DMS53 (cell line): ENCODE results near the gene NRG3.

ENCODE experiments used
- DNase-seq: peaks from one replicate; lab custom pipeline; 2025; lab: John Stamatoyannopoulos, UW

NRG3 gene

GRCh38 chr10:82817676-82818422 lies 942.9 kb downstream of the NRG3 start:
- peak; percentile 41 for DNase-seq

GRCh38 chr10:82821043-82821442 lies 946.0 kb downstream of the NRG3 start:
- no peak for DNase-seq

GRCh38 chr10:82826132-82826531 lies 951.1 kb downstream of the NRG3 start:
- no peak for DNase-seq

DNA sequence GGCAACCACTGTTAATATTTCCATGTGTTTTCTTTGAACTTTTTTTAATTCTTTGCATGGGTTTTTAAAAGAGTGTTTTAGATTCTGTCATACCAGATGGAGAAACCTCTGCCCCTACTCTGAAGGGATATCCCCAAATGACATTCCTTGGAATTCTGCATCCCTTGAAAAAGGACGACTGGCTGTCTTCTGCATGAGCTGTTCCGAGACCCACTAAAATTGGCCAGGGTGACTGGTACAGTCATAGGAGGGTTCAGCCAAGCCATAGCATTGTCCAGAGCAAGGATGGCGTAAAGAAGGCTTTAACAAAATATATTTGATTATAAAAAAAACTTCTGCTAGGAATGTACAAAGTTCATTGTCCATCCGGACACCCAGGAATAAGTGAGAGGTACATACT lies 952.9 kb downstream of the NRG3 start:
- DNase-seq: no peak

GRCh38 chr10:82847242-82847641 lies 972.2 kb downstream of the NRG3 start:
- DNase-seq: no peak

GRCh38 chr10:82850191-82850590 lies 975.2 kb downstream of the NRG3 start:
- DNase-seq: no peak

DNA sequence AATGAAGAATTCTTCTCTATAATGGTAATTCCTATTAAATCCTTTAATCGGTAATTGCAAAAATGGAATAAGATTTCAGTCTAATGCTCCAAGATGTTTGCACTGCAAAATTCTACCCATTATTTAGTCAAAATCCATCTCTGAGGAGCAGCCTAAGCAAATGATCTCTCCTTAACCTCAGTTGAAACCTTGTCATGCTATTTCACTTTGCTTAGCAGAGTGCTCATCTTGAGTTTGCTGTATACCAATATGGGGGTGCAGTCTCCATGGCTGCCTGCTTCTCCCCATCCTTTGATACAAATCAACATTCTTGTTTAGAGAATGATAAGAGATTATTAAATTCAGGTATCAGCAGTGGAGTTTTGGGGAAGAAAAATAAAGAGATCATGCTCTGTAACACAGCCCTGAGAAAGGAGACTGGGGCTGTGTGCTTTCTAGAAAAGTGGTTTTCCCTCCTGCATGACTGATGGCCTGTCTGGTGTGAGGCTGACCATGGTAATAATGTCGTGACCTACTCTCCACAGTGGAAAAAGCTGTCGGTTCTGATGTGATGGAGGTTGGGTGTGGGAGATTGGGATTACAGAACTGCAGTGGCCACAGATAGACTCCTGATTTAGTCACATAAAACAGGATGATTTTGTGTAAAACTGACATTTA lies 982.1 kb downstream of the NRG3 start:
- DNase-seq: peak; percentile 12

DNA sequence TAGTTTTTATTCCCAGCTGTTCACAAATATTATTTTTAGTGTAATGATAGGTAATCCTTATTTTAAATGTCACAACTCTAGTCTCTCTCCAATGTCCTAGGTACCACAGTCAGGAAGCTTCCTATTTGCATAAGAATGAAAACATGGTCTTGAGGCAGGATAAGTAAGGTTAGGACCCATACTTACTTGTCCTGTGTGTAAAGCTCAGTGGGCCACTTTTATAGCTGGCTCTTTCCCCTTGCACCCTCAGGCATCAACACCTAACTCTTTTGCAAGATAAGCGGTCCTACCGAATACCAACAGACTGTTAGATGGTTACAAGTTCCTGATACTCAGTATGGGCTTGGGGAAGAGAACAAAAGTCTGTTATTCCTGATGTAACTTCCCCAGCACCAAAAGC lies 986.9 kb downstream of the NRG3 start:
- no peak for DNase-seq

GRCh38 chr10:82865366-82865765 lies 990.4 kb downstream of the NRG3 start:
- DNase-seq: no peak

DNA sequence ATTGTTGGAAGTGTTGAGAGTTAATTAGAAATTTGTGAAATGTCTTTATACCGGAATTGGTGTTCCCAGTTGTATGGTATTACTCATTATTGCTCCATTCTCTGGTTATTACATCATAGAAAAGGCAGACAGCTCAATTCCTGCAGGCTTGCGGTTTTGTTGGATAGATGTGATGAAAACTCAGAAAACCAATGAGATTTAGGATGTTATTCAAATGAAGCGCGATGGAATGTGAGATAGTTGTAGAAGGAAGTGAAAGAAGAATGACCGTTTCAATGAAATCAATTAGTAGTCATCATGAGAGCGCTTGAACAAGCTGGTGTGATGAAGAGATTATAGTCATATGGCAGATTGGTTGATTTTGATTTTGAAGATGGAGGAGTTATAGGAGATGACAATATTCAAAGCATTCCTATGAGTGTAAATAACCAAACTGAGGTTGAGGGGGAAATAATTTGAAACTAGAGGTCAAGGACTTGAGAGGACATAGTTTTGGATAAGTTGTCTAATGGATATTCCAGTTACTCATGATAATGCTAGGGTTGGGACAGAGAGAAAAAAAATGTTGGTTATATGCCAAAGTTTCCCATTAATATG lies 991.5 kb downstream of the NRG3 start:
- no peak for DNase-seq

- no peak for DNase-seq
These were observed 992.1 kb downstream of the NRG3 start for GRCh38 chr10:82867056-82867455.

DNA sequence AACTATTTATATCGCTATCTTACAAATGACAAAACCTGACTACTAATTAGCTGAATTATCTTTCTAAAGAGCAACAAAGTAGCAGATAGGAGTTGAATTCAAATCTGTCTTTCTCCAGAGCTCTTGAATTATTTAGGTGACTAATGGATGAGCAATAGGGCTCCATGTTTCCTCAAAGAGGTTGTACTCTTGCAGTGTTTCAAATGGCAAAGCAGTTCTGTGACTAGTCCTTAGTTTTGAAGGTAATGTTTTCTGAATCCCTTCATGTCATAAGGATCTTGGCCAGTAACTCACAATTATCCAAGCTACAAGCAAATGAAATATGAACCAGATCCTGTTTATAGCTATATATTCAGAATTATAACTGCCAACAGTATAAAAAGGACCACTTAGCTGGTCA lies 999.7 kb downstream of the NRG3 start:
- no peak for DNase-seq

GRCh38 chr10:82880776-82881290 lies 1005.8 kb downstream of the NRG3 start:
- no peak for DNase-seq

- DNase-seq: no peak
These were observed 1007.7 kb downstream of the NRG3 start for GRCh38 chr10:82882722-82883121.

GRCh38 chr10:82883603-82884002 lies 1008.6 kb downstream of the NRG3 start:
- peak; percentile 10 for DNase-seq

DNA sequence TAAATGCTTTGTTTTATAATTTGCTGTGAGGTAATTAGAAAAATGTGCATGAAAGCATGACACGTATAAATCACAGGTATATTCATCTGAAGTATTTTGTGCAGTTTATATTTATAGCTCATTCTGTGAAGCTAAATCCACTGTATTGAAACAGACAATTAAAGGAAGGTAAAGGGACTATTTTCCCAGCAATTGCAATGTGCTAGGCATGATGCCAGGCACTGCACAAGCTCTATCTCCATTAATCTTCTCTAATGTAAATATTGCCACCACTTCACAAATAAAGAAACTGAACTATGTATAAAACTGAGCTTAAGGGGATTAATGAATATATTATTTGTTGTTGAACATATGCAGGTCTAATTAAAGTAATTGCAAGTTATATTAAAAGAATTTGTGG lies 1012.5 kb downstream of the NRG3 start:
- peak; percentile 39 for DNase-seq

- DNase-seq: no peak
These were observed 1013.9 kb downstream of the NRG3 start for GRCh38 chr10:82888809-82889455.

- peak; percentile 28 for DNase-seq
These were observed 1014.7 kb downstream of the NRG3 start for GRCh38 chr10:82889728-82890127.

DNA sequence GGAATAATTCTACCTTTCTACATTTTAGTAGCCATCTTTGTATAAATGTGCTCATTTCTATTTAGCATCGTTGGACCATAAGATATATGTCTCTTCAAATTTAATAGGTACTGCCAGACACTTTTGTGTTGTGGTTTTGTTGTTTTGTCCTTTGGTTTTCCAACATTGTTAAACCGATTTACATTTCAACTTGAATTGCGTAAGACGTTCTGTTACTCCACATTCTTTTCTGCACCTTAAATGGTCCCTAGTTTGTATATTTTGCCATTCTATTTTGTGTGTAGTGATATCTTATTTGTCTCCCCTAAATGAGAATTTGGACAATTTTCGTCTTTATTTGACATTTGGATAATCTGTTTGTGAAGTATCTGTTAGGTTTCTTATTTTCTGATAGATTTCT lies 1015.6 kb downstream of the NRG3 start:
- no peak for DNase-seq

GRCh38 chr10:82908096-82908495 lies 1033.1 kb downstream of the NRG3 start:
- DNase-seq: no peak

GRCh38 chr10:82908751-82909150 lies 1033.8 kb downstream of the NRG3 start:
- no peak for DNase-seq

GRCh38 chr10:82910301-82910700 lies 1035.3 kb downstream of the NRG3 start:
- DNase-seq: no peak
